ENCODE data around the gene KLHL30. TPM values are rescaled to one million over a fixed set of nuclear protein-coding genes. Genes with fewer than 3 reads are reported as not detected.

The KLHL30 gene
- total and polyA plus RNA-seq, 3 donors from 2014 or later = 0.16 to 0.37 (median 0.29) TPM

GRCh38 chr2:238093181-238094140 lies 45.0 kb upstream of the KLHL30 start:
- Histone ChIP-seq H3K27me3 (no peaks in the 10 kb centered on the region), H3K36me3 (ENCODE audit: low read depth, missing control alignments) (no peaks in the 10 kb centered on the region), H3K9me3 (no peaks in the 10 kb centered on the region), H3K4me3 (no peak overlapping the region), H3K27ac (no peak overlapping the region), H3K4me1 (no peaks in the 10 kb centered on the region)
- TF ChIP-seq POLR2A (IDR thresholded peaks at IDR 0.05) = no peak
- 93% methylated on average over 26 of the region's 26 CpGs for WGBS, 2 donors
- intact Hi-C loops (cut with DNase I; ENCODE audit: low total_unique reads) = no loop called here
- peak; percentile 9 for DNase-seq

DNA sequence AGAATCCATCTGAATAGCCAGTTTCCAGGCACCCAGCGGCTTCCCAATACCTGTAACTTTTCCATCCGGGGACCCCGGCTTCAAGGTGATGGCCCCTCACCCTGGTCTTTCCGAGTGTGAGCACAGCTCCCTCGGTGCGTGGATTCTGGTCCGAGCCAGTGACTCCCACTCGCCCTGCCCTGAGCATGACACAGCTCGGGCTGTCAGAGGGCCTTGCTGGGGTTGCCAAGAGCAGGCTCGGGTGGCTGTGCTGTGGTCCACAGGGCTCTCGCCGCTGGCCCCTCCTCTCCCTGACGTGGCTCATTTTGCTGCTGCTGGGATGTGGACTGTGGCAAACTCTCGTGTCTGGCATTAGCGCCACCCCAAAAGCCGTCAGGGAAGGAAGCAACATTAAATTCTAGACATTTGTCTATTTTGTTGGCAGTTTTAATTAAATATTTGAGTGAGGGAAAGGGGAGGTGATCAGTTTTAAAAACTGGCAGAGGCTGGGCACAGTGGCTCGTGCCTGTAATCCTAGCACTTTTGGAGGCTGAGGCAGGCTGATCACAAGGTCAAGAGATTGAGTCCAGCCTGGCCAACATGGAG lies 43.9 kb upstream of the KLHL30 start:
- WGBS, 2 donors = 90 to 93% methylated on average over 17 of the region's 17 CpGs

DNA sequence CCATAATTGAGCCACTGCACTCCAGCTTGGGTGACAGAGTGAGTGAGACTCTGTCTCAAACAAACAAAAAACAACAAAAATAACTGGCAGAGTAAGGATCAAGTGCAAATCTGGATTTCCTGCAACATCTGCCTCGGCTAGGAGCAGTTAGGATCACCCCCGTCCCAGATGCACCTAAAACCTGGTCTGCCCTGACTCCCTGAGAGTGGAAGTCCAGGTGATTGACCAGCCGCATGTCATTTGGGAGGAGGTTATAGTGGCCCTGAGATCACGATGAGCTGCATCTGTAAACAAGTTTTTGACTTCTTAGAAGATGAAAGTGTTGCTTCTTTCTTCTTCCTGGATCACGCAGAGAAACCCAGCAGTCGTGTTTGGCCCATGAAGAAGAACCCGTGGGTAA lies 43.3 kb upstream of the KLHL30 start:
- Histone ChIP-seq H3K27me3 (no peaks in the 10 kb centered on the region), H3K4me1 (no peaks in the 10 kb centered on the region), H3K4me3 (no peak overlapping the region), H3K27ac (no peak overlapping the region), H3K36me3 (ENCODE audit: low read depth, missing control alignments) (no peaks in the 10 kb centered on the region), H3K9me3 (no peaks in the 10 kb centered on the region)
- 78 to 96% methylated on average over 7 of the region's 7 CpGs for WGBS, 2 donors
- peak; percentile 9 for DNase-seq
- intact Hi-C loops (cut with DNase I; ENCODE audit: low total_unique reads) = no loop called here
- TF ChIP-seq POLR2A (IDR thresholded peaks at IDR 0.05) = no peak
- no peak for TF ChIP-seq CTCF (IDR thresholded peaks at IDR 0.05)

More for the DNA sequence above, 43.9 kb upstream of the KLHL30 start:
- no peaks in the 10 kb centered on the region for H3K36me3 ChIP-seq (ENCODE audit: low read depth, missing control alignments)
- DNase-seq = no peak
- no peak overlapping the region for H3K27ac ChIP-seq
- no peak overlapping the region for H3K4me3 ChIP-seq
- TF ChIP-seq POLR2A (IDR thresholded peaks at IDR 0.05) (no peak), CTCF (IDR thresholded peaks at IDR 0.05) (no peak)
- H3K4me1 ChIP-seq = no peaks in the 10 kb centered on the region
- no peaks in the 10 kb centered on the region for H3K9me3 ChIP-seq
- intact Hi-C loops (cut with DNase I; ENCODE audit: low total_unique reads) = no loop called here
- no peaks in the 10 kb centered on the region for H3K27me3 ChIP-seq

- H3K27me3 ChIP-seq = no peaks in the 10 kb centered on the region
- TF ChIP-seq POLR2A (IDR thresholded peaks at IDR 0.05) = no peak
- no peak for TF ChIP-seq CTCF (IDR thresholded peaks at IDR 0.05)
- 77 to 80% methylated on average over 13 to 22 of the region's 22 CpGs for WGBS, 2 donors
- H3K9me3 ChIP-seq = no peaks in the 10 kb centered on the region
- H3K4me1 ChIP-seq = no peaks in the 10 kb centered on the region
- no peak overlapping the region for H3K27ac ChIP-seq
- H3K36me3 ChIP-seq (ENCODE audit: low read depth, missing control alignments) = no peaks in the 10 kb centered on the region
- intact Hi-C loops (cut with DNase I; ENCODE audit: low total_unique reads) = no loop called here
- DNase-seq = no peak
- no peak overlapping the region for H3K4me3 ChIP-seq
Measured at GRCh38 chr2:238096311-238097011, 42.0 kb upstream of the KLHL30 start.
